ENCODE measurements around the gene ZBTB7B.
A peak's percentile ranks its signal among the peaks of the same experiment; 100 is the strongest.

The ZBTB7B gene

DNA sequence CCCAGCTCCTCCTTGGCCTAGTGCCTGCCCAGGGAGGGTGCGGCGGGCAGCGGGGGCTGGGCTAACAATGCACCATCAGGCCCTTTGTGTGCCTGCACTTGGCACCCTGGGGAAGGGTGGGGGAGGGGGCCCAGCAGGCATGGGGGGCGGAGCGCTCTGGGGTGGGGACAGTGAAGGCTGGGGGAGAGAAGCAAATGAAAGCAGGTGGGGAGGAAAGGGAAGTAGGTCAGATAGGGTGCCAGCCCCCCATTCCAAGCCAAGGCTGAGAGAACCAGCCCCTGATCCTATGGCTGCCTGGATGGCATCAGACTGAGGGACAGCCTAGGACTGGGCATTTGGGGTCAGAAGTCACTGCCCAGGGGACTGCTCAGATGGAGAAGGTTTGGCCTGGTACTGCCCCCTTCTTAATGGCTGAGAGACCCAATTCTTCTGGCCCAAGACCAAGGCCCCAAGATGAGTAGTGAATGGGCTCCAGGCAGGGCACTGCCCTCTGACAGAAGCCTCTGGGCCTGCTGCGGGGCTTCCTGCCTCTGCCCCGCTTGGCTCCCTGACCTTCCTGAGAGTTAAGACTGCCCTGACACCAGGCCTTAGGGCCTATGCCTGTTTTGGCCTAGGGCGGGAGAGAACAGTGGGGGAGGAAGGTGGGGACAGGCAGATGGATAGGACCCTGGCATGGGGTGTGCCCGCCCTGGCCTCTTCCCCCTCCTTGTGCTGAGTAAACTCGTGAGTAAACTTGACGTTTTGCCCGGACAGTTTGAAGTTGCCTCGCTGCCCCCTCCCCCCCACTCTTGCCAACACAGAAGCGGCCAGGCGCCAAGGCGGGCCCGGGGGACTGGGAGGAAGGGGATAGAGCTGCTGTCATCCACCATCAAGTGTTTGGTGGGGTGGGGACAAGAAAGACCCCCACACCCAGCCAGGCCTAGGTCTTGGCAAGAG lies 2.7 kb downstream of the ZBTB7B start:
- no peak for DNase-seq

GRCh38 chr1:155006601-155007101 lies 4.0 kb downstream of the ZBTB7B start:
- no peak for DNase-seq

- no peak for DNase-seq
Measured at GRCh38 chr1:155007251-155007828, 4.7 kb downstream of the ZBTB7B start.

GRCh38 chr1:155008015-155008941 lies 5.7 kb downstream of the ZBTB7B start:
- no peak for DNase-seq

- no peak for DNase-seq
Measured at GRCh38 chr1:155009221-155009711, 6.7 kb downstream of the ZBTB7B start.

DNA sequence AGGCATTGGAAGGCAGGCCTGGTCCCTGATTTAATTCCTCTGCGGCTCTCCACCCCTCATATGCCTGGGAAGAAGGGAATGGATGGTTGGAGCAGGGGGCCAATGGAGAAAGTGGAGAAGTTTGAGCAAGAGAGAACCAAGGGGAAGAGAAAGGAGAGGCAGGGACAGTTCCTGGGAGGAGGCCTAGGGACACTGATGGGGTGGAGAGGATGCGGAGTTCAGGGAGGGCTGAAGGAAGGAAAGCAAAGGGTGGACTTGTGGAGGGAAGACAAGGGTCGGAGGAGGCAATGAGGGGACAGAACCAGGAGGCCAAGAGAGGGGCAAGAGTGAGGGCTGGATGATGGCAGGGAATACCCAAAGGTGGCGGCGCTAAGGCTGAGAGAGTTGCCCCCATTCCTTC lies 7.1 kb downstream of the ZBTB7B start:
- DNase-seq = no peak

GRCh38 chr1:155010211-155010918 lies 7.8 kb downstream of the ZBTB7B start:
- no peak for DNase-seq

GRCh38 chr1:155011004-155011416 lies 8.4 kb downstream of the ZBTB7B start:
- DNase-seq = no peak

DNA sequence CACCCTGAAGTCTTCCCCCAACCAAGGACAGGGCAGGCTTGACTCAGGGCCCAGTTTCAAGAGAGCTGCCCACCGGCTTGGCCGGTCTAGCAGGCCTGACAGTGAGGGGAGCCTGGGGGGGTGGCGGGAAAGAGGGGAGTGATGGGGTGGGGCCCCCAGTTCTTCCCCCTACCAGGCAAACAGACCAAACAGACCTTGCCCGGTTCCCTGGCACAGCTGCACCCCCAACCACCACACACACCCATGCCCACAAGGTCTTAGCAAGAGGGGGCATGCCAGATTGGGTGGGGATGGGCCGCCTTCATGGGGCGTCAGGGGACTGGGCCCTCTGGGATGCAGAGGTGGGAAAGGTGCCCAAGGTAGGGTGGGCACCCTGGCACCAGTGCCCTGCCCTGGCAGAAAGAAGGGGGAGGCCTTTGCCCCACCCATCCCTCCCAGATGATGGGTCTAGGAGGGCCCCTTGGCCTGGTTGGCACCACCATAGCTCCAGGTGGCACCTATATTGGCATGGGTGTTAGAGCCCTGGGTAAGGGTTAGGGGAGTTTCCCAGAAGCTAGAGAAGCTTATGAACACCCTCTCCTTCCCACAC lies 8.9 kb downstream of the ZBTB7B start:
- no peak for DNase-seq

DNA sequence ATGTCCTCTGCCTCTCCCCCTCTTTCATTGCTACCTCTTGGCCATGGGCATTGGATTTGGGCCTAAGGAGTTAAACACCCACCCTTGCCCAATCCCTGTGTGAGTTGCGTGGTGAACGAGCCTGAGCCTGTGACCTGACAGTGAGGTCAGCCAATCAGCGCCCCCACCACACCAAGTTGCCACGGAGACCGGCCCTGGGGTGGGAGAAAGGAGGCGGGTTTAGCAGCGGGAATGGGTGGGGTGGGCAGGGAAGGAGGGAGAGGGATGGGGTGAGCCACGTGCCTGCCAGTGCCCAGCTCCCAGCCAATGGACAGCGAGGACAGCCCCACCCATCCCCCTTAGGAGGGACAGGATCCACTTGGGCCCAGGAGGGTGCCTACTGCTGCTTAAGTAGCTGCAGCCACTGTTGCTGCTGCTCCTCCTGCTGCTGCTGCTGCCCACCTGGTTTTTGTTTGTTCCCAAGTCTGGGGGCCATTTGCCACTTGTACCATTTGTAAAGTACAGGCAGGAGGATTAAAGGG lies 9.5 kb downstream of the ZBTB7B start:
- peak; percentile 96 for DNase-seq

GRCh38 chr1:155012776-155013602 lies 10.4 kb downstream of the ZBTB7B start:
- DNase-seq = no peak

DNA sequence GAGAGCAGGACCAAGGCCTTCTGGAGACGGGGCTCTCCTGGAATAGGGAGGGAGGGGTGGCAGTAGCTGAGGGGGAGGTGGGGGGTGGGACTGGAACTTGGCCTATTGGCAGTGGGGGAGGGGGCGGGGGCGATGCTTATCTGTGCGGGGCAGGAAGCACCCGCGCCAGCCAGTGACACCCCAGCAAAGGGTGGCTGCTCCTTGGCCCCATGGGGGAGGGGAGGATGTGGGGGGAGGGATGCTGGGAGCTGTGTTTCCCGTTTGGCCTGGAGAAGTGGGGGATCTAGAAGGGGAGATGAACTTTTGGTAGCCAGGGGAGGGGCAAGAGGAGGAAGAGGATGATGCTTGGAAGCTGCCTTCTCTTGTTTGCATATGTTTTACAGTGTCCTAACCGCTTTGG lies 11.0 kb downstream of the ZBTB7B start:
- DNase-seq = no peak

DNA sequence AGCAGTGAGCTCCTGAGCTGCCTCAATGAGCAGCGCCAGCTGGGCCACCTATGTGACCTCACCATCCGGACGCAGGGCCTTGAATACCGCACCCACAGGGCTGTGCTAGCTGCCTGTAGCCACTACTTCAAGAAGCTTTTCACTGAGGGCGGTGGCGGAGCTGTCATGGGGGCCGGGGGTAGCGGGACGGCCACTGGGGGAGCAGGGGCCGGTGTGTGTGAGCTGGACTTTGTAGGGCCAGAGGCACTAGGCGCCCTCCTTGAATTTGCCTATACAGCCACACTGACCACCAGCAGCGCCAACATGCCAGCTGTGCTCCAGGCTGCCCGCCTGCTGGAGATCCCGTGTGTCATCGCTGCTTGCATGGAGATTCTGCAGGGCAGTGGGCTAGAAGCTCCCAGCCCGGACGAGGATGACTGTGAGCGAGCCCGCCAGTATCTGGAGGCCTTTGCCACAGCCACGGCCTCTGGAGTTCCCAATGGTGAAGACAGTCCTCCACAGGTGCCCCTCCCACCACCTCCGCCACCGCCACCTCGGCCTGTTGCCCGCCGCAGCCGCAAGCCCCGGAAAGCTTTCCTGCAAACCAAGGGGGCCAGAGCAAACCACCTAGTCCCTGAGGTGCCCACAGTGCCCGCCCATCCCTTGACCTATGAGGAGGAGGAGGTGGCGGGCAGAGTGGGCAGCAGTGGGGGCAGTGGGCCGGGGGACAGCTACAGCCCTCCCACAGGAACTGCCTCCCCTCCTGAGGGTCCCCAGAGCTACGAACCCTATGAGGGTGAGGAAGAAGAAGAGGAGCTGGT lies 12.3 kb downstream of the ZBTB7B start:
- DNase-seq = no peak

DNA sequence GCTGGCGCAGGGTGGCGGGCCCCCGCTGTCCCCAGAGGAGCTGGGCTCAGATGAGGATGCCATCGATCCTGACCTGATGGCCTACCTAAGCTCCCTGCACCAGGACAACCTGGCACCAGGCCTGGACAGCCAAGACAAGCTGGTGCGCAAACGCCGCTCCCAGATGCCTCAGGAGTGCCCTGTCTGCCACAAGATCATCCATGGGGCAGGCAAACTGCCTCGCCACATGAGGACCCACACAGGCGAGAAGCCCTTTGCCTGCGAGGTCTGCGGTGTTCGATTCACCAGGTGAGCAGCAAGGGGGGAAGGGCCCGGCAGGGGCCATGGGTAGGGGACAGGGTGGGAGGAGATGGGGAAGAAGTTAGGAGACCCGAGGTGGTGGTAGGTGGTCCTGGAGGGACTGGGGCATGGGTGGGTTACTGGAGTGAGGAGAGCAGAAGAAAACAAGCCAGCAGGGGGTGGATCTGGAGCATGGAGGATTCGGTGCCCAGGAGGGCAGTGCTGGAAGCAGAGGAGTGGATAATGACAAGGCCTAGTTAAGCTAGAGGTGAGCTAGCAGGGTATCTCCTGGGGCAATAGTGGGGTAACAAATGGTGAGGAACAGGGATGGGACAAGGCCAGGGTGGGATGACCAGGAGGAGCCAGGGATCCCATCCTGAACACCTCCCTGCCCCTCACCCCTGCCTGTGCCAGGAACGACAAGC lies 13.1 kb downstream of the ZBTB7B start:
- DNase-seq = no peak

- no peak for DNase-seq
Measured at GRCh38 chr1:155016231-155016831, 13.7 kb downstream of the ZBTB7B start.

GRCh38 chr1:155017041-155017945 lies 14.7 kb downstream of the ZBTB7B start:
- DNase-seq = no peak

- DNase-seq = no peak
Measured at GRCh38 chr1:155017946-155018316, 15.3 kb downstream of the ZBTB7B start.

Measured in NCI-H187 treated with DMSO at 0.1 percent for 48 hours (cell line).